ENCODE measurements around the gene CABP7. TPM values are rescaled to one million over a fixed set of nuclear protein-coding genes. Genes with fewer than 3 reads are reported as not detected.

Gene CABP7
- total RNA-seq, 1 experiment from 2014 or later, result not detected

DNA sequence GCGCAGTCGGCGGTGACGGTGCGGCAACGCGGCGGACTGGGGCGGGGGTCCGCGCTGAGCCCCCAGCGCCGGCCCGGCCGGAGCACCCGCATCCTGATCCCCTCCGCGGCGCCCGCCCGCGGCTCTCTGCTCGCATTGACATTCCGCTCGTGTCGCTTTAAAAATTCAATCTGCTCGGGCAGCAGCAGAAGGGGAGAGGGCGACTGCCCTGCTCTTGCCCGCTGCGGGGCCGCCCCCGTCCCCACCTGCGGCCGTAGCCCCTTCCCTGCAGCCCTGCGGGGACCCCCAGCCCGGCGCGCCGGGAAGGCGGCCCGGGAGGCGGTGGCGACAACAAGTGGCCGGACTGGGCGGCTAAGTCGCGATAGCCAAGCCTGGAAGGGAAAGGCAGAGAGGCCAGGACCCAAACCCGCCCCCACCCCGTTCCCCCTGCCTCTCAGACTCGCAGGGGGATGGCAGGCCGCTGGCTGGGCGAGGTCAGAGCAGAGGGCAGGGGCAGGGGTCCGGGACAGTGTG is 1.1 kb downstream of the CABP7 start:
- no peaks in the 10 kb centered on the region for H3K27me3 ChIP-seq (ENCODE audit: insufficient read depth, low read length)
- ATAC-seq (no peak), DNase-seq (ENCODE audit: low read depth, low spot score) (no peak)
- intact Hi-C loops (cut with micrococcal nuclease), result no loop called here
- H3K36me3 ChIP-seq (ENCODE audit: control insufficient read depth in 1 of 2, insufficient read depth in 2 of 2, low read length in 2 of 2), result no peaks in the 10 kb centered on the region
- POLR2A ChIA-PET, result no interaction called here
- no peak overlapping the region for H3K4me3 ChIP-seq (replicated peaks in 1 of 2; ENCODE audit: low read depth in 1 of 2, low read length in 2 of 2)
- no peaks in the 10 kb centered on the region for H3K79me2 ChIP-seq (ENCODE audit: insufficient read depth, low read length)
- H3K9ac ChIP-seq (ENCODE audit: low read length), result no peak overlapping the region
- CTCF ChIA-PET, result no interaction called here
- H3K4me1 ChIP-seq (ENCODE audit: control insufficient read depth in 1 of 2, insufficient read depth in 2 of 2, low read length in 2 of 2), result peaks cover 0 to 5% of the 10 kb centered on the region in 2 experiments; a peak in 2 of 4 replicates
- H3K9me2 ChIP-seq (ENCODE audit: insufficient read depth), result no peaks in the 10 kb centered on the region
- TF ChIP-seq, protein P1, sequence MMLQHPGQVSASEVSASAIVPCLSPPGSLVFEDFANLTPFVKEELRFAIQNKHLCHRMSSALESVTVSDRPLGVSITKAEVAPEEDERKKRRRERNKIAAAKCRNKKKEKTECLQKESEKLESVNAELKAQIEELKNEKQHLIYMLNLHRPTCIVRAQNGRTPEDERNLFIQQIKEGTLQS (IDR thresholded peaks at IDR 0.05), result no peak
- TF ChIP-seq CEBPB (IDR thresholded peaks at IDR 0.05; ENCODE audit: low read depth) (no peak), YY1 (IDR thresholded peaks at IDR 0.05; ENCODE audit: extremely low read depth, insufficient replicate concordance, low read depth, low read length) (no peak), FOSL1 (IDR thresholded peaks at IDR 0.05; ENCODE audit: low read depth) (no peak), ZNF274 (IDR thresholded peaks at IDR 0.05; ENCODE audit: low read depth, low read length) (no peak), POLR2AphosphoS5 (IDR thresholded peaks at IDR 0.05; ENCODE audit: low read depth, low read length) (no peak), JUND (IDR thresholded peaks at IDR 0.05) (no peak), SP1 (IDR thresholded peaks at IDR 0.05; ENCODE audit: low read depth) (no peak), EGR1 (IDR thresholded peaks at IDR 0.05; ENCODE audit: low read depth) (no peak), EZH2phosphoT487 (IDR thresholded peaks at IDR 0.05; ENCODE audit: borderline replicate concordance) (no peak), ZFX (IDR thresholded peaks at IDR 0.05) (no peak), RAD21 (IDR thresholded peaks at IDR 0.05; ENCODE audit: low read depth) (no peak), POLR2A (IDR thresholded peaks at IDR 0.05; ENCODE audit: borderline replicate concordance, extremely low read depth, insufficient read depth, insufficient read length) (no peak), CBX3 (IDR thresholded peaks at IDR 0.05; ENCODE audit: low read depth) (no peak), SIN3A (IDR thresholded peaks at IDR 0.05; ENCODE audit: low read depth) (no peak), SRF (IDR thresholded peaks at IDR 0.05; ENCODE audit: low read depth) (no peak)
- TF ChIP-seq, protein P2, sequence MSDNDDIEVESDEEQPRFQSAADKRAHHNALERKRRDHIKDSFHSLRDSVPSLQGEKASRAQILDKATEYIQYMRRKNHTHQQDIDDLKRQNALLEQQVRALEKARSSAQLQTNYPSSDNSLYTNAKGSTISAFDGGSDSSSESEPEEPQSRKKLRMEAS (IDR thresholded peaks at IDR 0.05), result no peak
- TF ChIP-seq, protein P3, sequence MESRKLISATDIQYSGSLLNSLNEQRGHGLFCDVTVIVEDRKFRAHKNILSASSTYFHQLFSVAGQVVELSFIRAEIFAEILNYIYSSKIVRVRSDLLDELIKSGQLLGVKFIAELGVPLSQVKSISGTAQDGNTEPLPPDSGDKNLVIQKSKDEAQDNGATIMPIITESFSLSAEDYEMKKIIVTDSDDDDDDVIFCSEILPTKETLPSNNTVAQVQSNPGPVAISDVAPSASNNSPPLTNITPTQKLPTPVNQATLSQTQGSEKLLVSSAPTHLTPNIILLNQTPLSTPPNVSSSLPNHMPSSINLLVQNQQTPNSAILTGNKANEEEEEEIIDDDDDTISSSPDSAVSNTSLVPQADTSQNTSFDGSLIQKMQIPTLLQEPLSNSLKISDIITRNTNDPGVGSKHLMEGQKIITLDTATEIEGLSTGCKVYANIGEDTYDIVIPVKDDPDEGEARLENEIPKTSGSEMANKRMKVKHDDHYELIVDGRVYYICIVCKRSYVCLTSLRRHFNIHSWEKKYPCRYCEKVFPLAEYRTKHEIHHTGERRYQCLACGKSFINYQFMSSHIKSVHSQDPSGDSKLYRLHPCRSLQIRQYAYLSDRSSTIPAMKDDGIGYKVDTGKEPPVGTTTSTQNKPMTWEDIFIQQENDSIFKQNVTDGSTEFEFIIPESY (IDR thresholded peaks at IDR 0.05; ENCODE audit: extremely low read depth, insufficient replicate concordance, low read length), result no peak
- TF ChIP-seq, protein P4, sequence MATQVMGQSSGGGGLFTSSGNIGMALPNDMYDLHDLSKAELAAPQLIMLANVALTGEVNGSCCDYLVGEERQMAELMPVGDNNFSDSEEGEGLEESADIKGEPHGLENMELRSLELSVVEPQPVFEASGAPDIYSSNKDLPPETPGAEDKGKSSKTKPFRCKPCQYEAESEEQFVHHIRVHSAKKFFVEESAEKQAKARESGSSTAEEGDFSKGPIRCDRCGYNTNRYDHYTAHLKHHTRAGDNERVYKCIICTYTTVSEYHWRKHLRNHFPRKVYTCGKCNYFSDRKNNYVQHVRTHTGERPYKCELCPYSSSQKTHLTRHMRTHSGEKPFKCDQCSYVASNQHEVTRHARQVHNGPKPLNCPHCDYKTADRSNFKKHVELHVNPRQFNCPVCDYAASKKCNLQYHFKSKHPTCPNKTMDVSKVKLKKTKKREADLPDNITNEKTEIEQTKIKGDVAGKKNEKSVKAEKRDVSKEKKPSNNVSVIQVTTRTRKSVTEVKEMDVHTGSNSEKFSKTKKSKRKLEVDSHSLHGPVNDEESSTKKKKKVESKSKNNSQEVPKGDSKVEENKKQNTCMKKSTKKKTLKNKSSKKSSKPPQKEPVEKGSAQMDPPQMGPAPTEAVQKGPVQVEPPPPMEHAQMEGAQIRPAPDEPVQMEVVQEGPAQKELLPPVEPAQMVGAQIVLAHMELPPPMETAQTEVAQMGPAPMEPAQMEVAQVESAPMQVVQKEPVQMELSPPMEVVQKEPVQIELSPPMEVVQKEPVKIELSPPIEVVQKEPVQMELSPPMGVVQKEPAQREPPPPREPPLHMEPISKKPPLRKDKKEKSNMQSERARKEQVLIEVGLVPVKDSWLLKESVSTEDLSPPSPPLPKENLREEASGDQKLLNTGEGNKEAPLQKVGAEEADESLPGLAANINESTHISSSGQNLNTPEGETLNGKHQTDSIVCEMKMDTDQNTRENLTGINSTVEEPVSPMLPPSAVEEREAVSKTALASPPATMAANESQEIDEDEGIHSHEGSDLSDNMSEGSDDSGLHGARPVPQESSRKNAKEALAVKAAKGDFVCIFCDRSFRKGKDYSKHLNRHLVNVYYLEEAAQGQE (IDR thresholded peaks at IDR 0.05; ENCODE audit: low read depth), result no peak
- TF ChIP-seq, protein P5, sequence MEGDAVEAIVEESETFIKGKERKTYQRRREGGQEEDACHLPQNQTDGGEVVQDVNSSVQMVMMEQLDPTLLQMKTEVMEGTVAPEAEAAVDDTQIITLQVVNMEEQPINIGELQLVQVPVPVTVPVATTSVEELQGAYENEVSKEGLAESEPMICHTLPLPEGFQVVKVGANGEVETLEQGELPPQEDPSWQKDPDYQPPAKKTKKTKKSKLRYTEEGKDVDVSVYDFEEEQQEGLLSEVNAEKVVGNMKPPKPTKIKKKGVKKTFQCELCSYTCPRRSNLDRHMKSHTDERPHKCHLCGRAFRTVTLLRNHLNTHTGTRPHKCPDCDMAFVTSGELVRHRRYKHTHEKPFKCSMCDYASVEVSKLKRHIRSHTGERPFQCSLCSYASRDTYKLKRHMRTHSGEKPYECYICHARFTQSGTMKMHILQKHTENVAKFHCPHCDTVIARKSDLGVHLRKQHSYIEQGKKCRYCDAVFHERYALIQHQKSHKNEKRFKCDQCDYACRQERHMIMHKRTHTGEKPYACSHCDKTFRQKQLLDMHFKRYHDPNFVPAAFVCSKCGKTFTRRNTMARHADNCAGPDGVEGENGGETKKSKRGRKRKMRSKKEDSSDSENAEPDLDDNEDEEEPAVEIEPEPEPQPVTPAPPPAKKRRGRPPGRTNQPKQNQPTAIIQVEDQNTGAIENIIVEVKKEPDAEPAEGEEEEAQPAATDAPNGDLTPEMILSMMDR (IDR thresholded peaks at IDR 0.05 in 2 of 3, conservative IDR thresholded peaks at IDR 0.05 in 1 of 3; ENCODE audit: borderline replicate concordance in 1 of 3, insufficient read depth in 1 of 3, low read depth in 2 of 3, low read length in 2 of 3), result no peak
- RAD21 ChIA-PET (ENCODE audit: low non-redundant PET in 1 of 2, low total read pairs in 2 of 2, uncharacterized antibody in 2 of 2, unreplicated experiment in 2 of 2), result no interaction called here
- H2AFZ ChIP-seq (ENCODE audit: low read depth, low read length, poor library complexity, severe bottlenecking), result no peak overlapping the region
- no peak overlapping the region for H3K4me2 ChIP-seq (ENCODE audit: low read length)
- H4K20me1 ChIP-seq (ENCODE audit: insufficient read depth), result no peaks in the 10 kb centered on the region
- H3K9me3 ChIP-seq (ENCODE audit: control insufficient read depth in 1 of 2, insufficient read depth in 1 of 2, low read depth in 1 of 2, low read length in 2 of 2), result no peaks in the 10 kb centered on the region
- H3K27ac ChIP-seq (ENCODE audit: low read depth, low read length), result no peak overlapping the region
- no TSS peak for BruUV-seq (replicated peaks)
